A673 (cell line): Measurements from ENCODE around the gene LBR.

Experiments
- EZH2 ChIP-seq: fragments of 200-600 bp; sonication (generic); IDR thresholded peaks from 2 replicates; pipeline ENCODE4 v1.6.1; 2017; ENCODE audit warnings: borderline replicate concordance, low read depth, mild to moderate bottlenecking, mixed read lengths, antibody characterized with exemption, low read length; ENCODE audit not compliant: poor library complexity, severe bottlenecking
- TF ChIP-seq, protein P1 (sequence below): fragments of 300-800, 200-600 bp; sonication (generic); conservative IDR thresholded peaks from 2 replicates; pipeline ENCODE4 v1.5.1; 2017; ENCODE audit warnings: low read depth, mild to moderate bottlenecking, antibody characterized with exemption, low read length, moderate library complexity, mixed read lengths

DNA sequence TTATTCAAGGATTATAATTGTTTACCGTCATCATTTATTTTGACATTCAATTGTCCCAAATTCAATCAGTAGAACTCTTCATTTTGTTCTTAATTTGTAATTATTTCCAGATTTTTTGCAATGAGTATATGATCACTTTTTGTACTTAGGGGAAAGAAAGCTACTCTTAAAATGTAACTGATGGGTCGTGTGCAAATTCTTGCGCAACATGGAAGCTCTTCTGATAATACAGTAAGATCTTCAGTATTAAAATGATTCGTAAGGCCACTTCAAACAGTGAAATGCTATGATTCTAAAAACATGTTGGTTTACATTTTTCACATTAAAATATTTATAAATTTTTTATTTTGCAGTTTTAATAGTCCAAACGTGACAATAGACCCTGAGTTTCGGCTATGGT lies 63.4 kb downstream of the LBR start:
- TF ChIP-seq, protein P1, sequence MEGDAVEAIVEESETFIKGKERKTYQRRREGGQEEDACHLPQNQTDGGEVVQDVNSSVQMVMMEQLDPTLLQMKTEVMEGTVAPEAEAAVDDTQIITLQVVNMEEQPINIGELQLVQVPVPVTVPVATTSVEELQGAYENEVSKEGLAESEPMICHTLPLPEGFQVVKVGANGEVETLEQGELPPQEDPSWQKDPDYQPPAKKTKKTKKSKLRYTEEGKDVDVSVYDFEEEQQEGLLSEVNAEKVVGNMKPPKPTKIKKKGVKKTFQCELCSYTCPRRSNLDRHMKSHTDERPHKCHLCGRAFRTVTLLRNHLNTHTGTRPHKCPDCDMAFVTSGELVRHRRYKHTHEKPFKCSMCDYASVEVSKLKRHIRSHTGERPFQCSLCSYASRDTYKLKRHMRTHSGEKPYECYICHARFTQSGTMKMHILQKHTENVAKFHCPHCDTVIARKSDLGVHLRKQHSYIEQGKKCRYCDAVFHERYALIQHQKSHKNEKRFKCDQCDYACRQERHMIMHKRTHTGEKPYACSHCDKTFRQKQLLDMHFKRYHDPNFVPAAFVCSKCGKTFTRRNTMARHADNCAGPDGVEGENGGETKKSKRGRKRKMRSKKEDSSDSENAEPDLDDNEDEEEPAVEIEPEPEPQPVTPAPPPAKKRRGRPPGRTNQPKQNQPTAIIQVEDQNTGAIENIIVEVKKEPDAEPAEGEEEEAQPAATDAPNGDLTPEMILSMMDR: no peak
- TF ChIP-seq EZH2: no peak
